GM19463 (cell line): Measurements from ENCODE around the gene RTKN.
"Not testable (repeated sequence)": the region's sequence is repeated elsewhere in the genome, so short reads cannot be mapped to it uniquely, and the experiment has no call there.

Source experiments
- ATAC-seq: cut with Tn5 transposase; IDR thresholded peaks from one replicate; pipeline ENCODE4 v1.9.1; 2021; ENCODE audit warnings: mild to moderate bottlenecking, moderate library complexity; ENCODE audit not compliant: unreplicated experiment

The RTKN gene

GRCh38 chr2:74439373-74439772 lies 2.4 kb downstream of the RTKN start:
- ATAC-seq, result no peak

GRCh38 chr2:74438248-74438647 lies 3.5 kb downstream of the RTKN start:
- ATAC-seq, result no peak

GRCh38 chr2:74436848-74437695 lies 4.7 kb downstream of the RTKN start:
- no peak for ATAC-seq

GRCh38 chr2:74436111-74436805 lies 5.5 kb downstream of the RTKN start:
- no peak for ATAC-seq

GRCh38 chr2:74430502-74430901 lies 11.2 kb downstream of the RTKN start:
- ATAC-seq, result no peak

GRCh38 chr2:74429487-74430451 lies 12.0 kb downstream of the RTKN start:
- ATAC-seq, result no peak

- no peak for ATAC-seq
These were observed 13.1 kb downstream of the RTKN start for GRCh38 chr2:74428675-74429074.

- no peak for ATAC-seq
These were observed 14.2 kb downstream of the RTKN start for GRCh38 chr2:74427551-74427950.

- no peak for ATAC-seq
These were observed 15.5 kb downstream of the RTKN start for GRCh38 chr2:74426181-74426758.

- no peak for ATAC-seq
These were observed 16.2 kb downstream of the RTKN start for GRCh38 chr2:74425523-74425922.

GRCh38 chr2:74424995-74425406 lies 16.7 kb downstream of the RTKN start:
- no peak for ATAC-seq

- no peak for ATAC-seq
These were observed 17.4 kb downstream of the RTKN start for GRCh38 chr2:74424139-74424992.

- no peak for ATAC-seq
These were observed 18.3 kb downstream of the RTKN start for GRCh38 chr2:74423231-74424095.

- ATAC-seq, result peak; percentile 95
These were observed 20.4 kb downstream of the RTKN start, which contains the start of the genes C2orf81 and WDR54 for GRCh38 chr2:74421221-74421870. TSS of gene C2orf81 (minus strand) at chr2:74421619. CDS start at chr2:74421560, 59 bp downstream. TSS of gene WDR54 (plus strand) at chr2:74421730. CDS start at chr2:74422154, 424 bp downstream.

- ATAC-seq, result not testable (repeated sequence)
These were observed 21.2 kb downstream of the RTKN start for GRCh38 chr2:74420443-74421103.

- ATAC-seq, result no peak
These were observed 21.7 kb downstream of the RTKN start for GRCh38 chr2:74420006-74420405.

- no peak for ATAC-seq
These were observed 22.4 kb downstream of the RTKN start for GRCh38 chr2:74419345-74419744.

GRCh38 chr2:74418312-74418711 lies 23.4 kb downstream of the RTKN start:
- no peak for ATAC-seq
